ENCODE data around the gene GJB3. TPM values are rescaled to one million over a fixed set of nuclear protein-coding genes. Genes with fewer than 3 reads are reported as not detected.

The GJB3 gene
- total and polyA plus RNA-seq, 2 experiments from 2014 or later = 0.43 TPM; not detected in 1

GRCh38 chr1:34796990-34797389 lies 16.0 kb downstream of the GJB3 start:
- H3K9me3 ChIP-seq (ENCODE audit: low read depth) = no peaks in the 10 kb centered on the region
- peaks cover 8% of the 10 kb centered on the region; the same call in 1 of the 2 replicates for H3K4me1 ChIP-seq (ENCODE audit: insufficient read depth)
- TF ChIP-seq EZH2 (IDR thresholded peaks at IDR 0.05; ENCODE audit: insufficient read depth, poor library complexity, severe bottlenecking) = no peak
- TF ChIP-seq EZH2phosphoT487 (IDR thresholded peaks at IDR 0.05; ENCODE audit: insufficient read depth, low read depth) = no peak
- no peak overlapping the region for H3K4me2 ChIP-seq (ENCODE audit: unreplicated experiment)
- no peak overlapping the region for H3K27ac ChIP-seq
- H3K79me2 ChIP-seq (ENCODE audit: insufficient read depth) = no peaks in the 10 kb centered on the region
- H3K9me2 ChIP-seq (ENCODE audit: insufficient read depth) = no peaks in the 10 kb centered on the region
- no peak overlapping the region for H2AFZ ChIP-seq
- H4K20me1 ChIP-seq (ENCODE audit: insufficient read depth) = no peaks in the 10 kb centered on the region
- H3K27me3 ChIP-seq (replicated peaks; ENCODE audit: insufficient read depth) = no peaks in the 10 kb centered on the region
- WGBS, 2 experiments (ENCODE audit: low coverage in 1 of 2, low lambda C conversion rate in 2 of 2, missing lambda C conversion rate in 2 of 2) = 78 to 89% methylated on average over 6 of the region's 6 CpGs
- in situ Hi-C loops (cut with MboI) = no loop called here
- no peak for DNase-seq
- H3F3A ChIP-seq (ENCODE audit: insufficient read depth) = no peaks in the 10 kb centered on the region
- H3K9ac ChIP-seq = no peak overlapping the region
- no peaks in the 10 kb centered on the region for H3K36me3 ChIP-seq (ENCODE audit: low read depth)
- no peak overlapping the region for H3K4me3 ChIP-seq

GRCh38 chr1:34800214-34800613 lies 19.2 kb downstream of the GJB3 start:
- no peak overlapping the region for H2AFZ ChIP-seq
- peaks cover 8% of the 10 kb centered on the region; the same call in 1 of the 2 replicates for H3K4me1 ChIP-seq (ENCODE audit: insufficient read depth)
- no peaks in the 10 kb centered on the region for H3K9me3 ChIP-seq (ENCODE audit: low read depth)
- WGBS, 2 experiments (ENCODE audit: low coverage in 1 of 2, low lambda C conversion rate in 2 of 2, missing lambda C conversion rate in 2 of 2) = 73 to 77% methylated on average over 6 of the region's 6 CpGs
- H3K4me3 ChIP-seq = no peak overlapping the region
- H3K27ac ChIP-seq = no peak overlapping the region
- TF ChIP-seq EZH2 (IDR thresholded peaks at IDR 0.05; ENCODE audit: insufficient read depth, poor library complexity, severe bottlenecking) (no peak), EZH2phosphoT487 (IDR thresholded peaks at IDR 0.05; ENCODE audit: insufficient read depth, low read depth) (no peak)
- H3K27me3 ChIP-seq (replicated peaks; ENCODE audit: insufficient read depth) = no peaks in the 10 kb centered on the region
- no peaks in the 10 kb centered on the region for H3K9me2 ChIP-seq (ENCODE audit: insufficient read depth)
- H3K79me2 ChIP-seq (ENCODE audit: insufficient read depth) = no peaks in the 10 kb centered on the region
- H3K9ac ChIP-seq = no peak overlapping the region
- in situ Hi-C loops (cut with MboI) = no loop called here
- no peaks in the 10 kb centered on the region for H3F3A ChIP-seq (ENCODE audit: insufficient read depth)
- H3K36me3 ChIP-seq (ENCODE audit: low read depth) = no peaks in the 10 kb centered on the region
- peak overlapping the region; percentile 39 for H3K4me2 ChIP-seq (ENCODE audit: unreplicated experiment)
- DNase-seq = peak; percentile 64
- no peaks in the 10 kb centered on the region for H4K20me1 ChIP-seq (ENCODE audit: insufficient read depth)

GRCh38 chr1:34803770-34804169 lies 22.8 kb downstream of the GJB3 start:
- Histone ChIP-seq H3K4me3 (no peak overlapping the region), H3K9ac (no peak overlapping the region), H3K9me3 (ENCODE audit: low read depth) (no peaks in the 10 kb centered on the region), H3F3A (ENCODE audit: insufficient read depth) (no peaks in the 10 kb centered on the region), H3K9me2 (ENCODE audit: insufficient read depth) (no peaks in the 10 kb centered on the region), H4K20me1 (ENCODE audit: insufficient read depth) (no peaks in the 10 kb centered on the region; the same call in 1 of the 2 replicates), H3K27ac (no peak overlapping the region), H3K27me3 (replicated peaks; ENCODE audit: insufficient read depth) (no peaks in the 10 kb centered on the region), H2AFZ (no peak overlapping the region), H3K36me3 (ENCODE audit: low read depth) (no peaks in the 10 kb centered on the region), H3K4me2 (ENCODE audit: unreplicated experiment) (no peak overlapping the region), H3K4me1 (ENCODE audit: insufficient read depth) (peaks cover 16% of the 10 kb centered on the region), H3K79me2 (ENCODE audit: insufficient read depth) (no peaks in the 10 kb centered on the region)
- no peak for DNase-seq
- WGBS, 2 experiments (ENCODE audit: low coverage in 1 of 2, low lambda C conversion rate in 2 of 2, missing lambda C conversion rate in 2 of 2) = 86 to 90% methylated on average over 3 of the region's 3 CpGs
- in situ Hi-C loops (cut with MboI) = no loop called here
- no peak for TF ChIP-seq EZH2 (IDR thresholded peaks at IDR 0.05; ENCODE audit: insufficient read depth, poor library complexity, severe bottlenecking)
- TF ChIP-seq EZH2phosphoT487 (IDR thresholded peaks at IDR 0.05; ENCODE audit: insufficient read depth, low read depth) = no peak

GRCh38 chr1:34806396-34806795 lies 25.4 kb downstream of the GJB3 start:
- Histone ChIP-seq H3K27ac (no peak overlapping the region), H3K4me1 (ENCODE audit: insufficient read depth) (peaks cover 8% of the 10 kb centered on the region), H3K9ac (no peak overlapping the region), H3F3A (ENCODE audit: insufficient read depth) (no peaks in the 10 kb centered on the region), H3K9me2 (ENCODE audit: insufficient read depth) (no peaks in the 10 kb centered on the region), H3K36me3 (ENCODE audit: low read depth) (no peaks in the 10 kb centered on the region), H2AFZ (no peak overlapping the region), H3K4me3 (no peak overlapping the region), H3K4me2 (ENCODE audit: unreplicated experiment) (peak overlapping the region; percentile 11), H3K27me3 (replicated peaks; ENCODE audit: insufficient read depth) (no peaks in the 10 kb centered on the region), H4K20me1 (ENCODE audit: insufficient read depth) (no peaks in the 10 kb centered on the region; the same call in 1 of the 2 replicates), H3K9me3 (ENCODE audit: low read depth) (no peaks in the 10 kb centered on the region), H3K79me2 (ENCODE audit: insufficient read depth) (no peaks in the 10 kb centered on the region)
- in situ Hi-C loops (cut with MboI) = no loop called here
- peak; percentile 59 for DNase-seq
- TF ChIP-seq EZH2 (IDR thresholded peaks at IDR 0.05; ENCODE audit: insufficient read depth, poor library complexity, severe bottlenecking) = no peak
- WGBS, 2 experiments (ENCODE audit: low coverage in 1 of 2, low lambda C conversion rate in 2 of 2, missing lambda C conversion rate in 2 of 2) = 17 to 25% methylated on average over 3 of the region's 3 CpGs

Measured in GM23248 (cell line).